H1 (cell line): Measurements from ENCODE around the gene ENTPD2. TPM values are rescaled to one million over a fixed set of nuclear protein-coding genes. Genes with fewer than 3 reads are reported as not detected.

ENCODE experiments used
- CTCF ChIA-PET: fragments of 300-600 bp; sonication (Branson Sonifier 250); formaldehyde crosslinking; loops from one replicate; lab custom pipeline; 2021; ENCODE audit not compliant: partially characterized antibody; lab: Charles Lee
- POLR2A ChIA-PET: fragments of 300-600 bp; sonication (Branson Sonifier 250); formaldehyde crosslinking; loops from one replicate; lab custom pipeline; 2021; ENCODE audit warnings: inconsistent platforms; ENCODE audit not compliant: partially characterized antibody; lab: Charles Lee
- DNase-seq, 2 experiments: peaks; one replicate each; pipeline versions ENCODE4 v3.0.0 to v3.0.0-alpha.2; 2010 to 2022; ENCODE audit warnings: low spot score in 2 of 2, low read depth in 1 of 2, mixed read lengths in 1 of 2
- FAIRE-seq: peaks from 2 replicates; lab custom pipeline; 2011; peaks lifted over from hg19 to GRCh38; lab: Jason Lieb, UNC
- H2AFZ ChIP-seq: 2 replicates; pipeline ENCODE4 v1.8.1; 2012; ENCODE audit warnings: low read length, inconsistent platforms
- H2AK5ac ChIP-seq: 2 replicates; pipeline ENCODE4 v1.6.1; 2013; ENCODE audit warnings: low read depth, low read length
- H2BK120ac ChIP-seq: replicated peaks from 2 replicates; pipeline ENCODE3; 2013; ENCODE audit warnings: low read depth, low read length, inconsistent platforms
- H2BK12ac ChIP-seq: 2 replicates; pipeline ENCODE4 v1.6.1; 2013; ENCODE audit warnings: low read depth, low read length
- H2BK15ac ChIP-seq: 2 replicates; pipeline ENCODE4 v1.6.1; 2013; ENCODE audit warnings: low read length
- H2BK20ac ChIP-seq: 2 replicates; pipeline ENCODE4 v1.6.1; 2013; ENCODE audit warnings: low read length
- H2BK5ac ChIP-seq: 2 replicates; pipeline ENCODE4 v1.6.1; 2013; ENCODE audit warnings: low read depth, low read length
- H3K14ac ChIP-seq: 2 replicates; pipeline ENCODE4 v1.6.1; 2013; ENCODE audit warnings: inconsistent platforms; ENCODE audit not compliant: insufficient read length
- H3K18ac ChIP-seq: 2 replicates; pipeline ENCODE4 v1.6.1; 2013; ENCODE audit warnings: low read length; ENCODE audit errors: extremely low read depth
- H3K23ac ChIP-seq: 2 replicates; pipeline ENCODE4 v1.6.1; 2013; ENCODE audit warnings: inconsistent platforms; ENCODE audit not compliant: insufficient read length
- H3K23me2 ChIP-seq: 2 replicates; pipeline ENCODE4 v1.6.1; 2013; ENCODE audit warnings: low read depth, low read length
- H3K27ac ChIP-seq: 2 replicates; pipeline ENCODE4 v1.6.1; 2011; ENCODE audit warnings: low read depth, low read length, inconsistent platforms
- H3K27me3 ChIP-seq, 4 experiments: replicated peaks in 1 of 4; 1 replicate in 1 of 4; 2 replicates in 3 of 4; pipeline versions ENCODE4 v1.6.1 to v1.8.1; 2011 to 2013; ENCODE audit warnings: low read length in 3 of 4, mild to moderate bottlenecking in 3 of 4, inconsistent platforms in 2 of 4, mixed read lengths in 2 of 4, moderate library complexity in 1 of 4; ENCODE audit not compliant: control insufficient read depth in 3 of 4, insufficient read depth in 3 of 4; ENCODE audit errors: extremely low read depth in 1 of 4
- H3K36me3 ChIP-seq, 4 experiments: 2 replicates each; pipeline versions ENCODE4 v1.6.1 to v1.8.1; 2011 to 2013; ENCODE audit warnings: mild to moderate bottlenecking in 4 of 4, low read length in 3 of 4, moderate library complexity in 2 of 4, control low read depth in 1 of 4, inconsistent platforms in 1 of 4; ENCODE audit not compliant: insufficient read depth in 4 of 4, control insufficient read depth in 2 of 4
- H3K4ac ChIP-seq: replicated peaks from 2 replicates; pipeline ENCODE3; 2013; ENCODE audit warnings: low read length, low read depth, mixed read lengths, inconsistent platforms; ENCODE audit not compliant: insufficient read length
- H3K4me1 ChIP-seq, 4 experiments: replicated peaks in 1 of 4; 1 replicate in 1 of 4; 2 replicates in 3 of 4; pipeline versions ENCODE4 v1.6.1 to v1.8.1; 2011 to 2013; ENCODE audit warnings: low read length in 3 of 4, inconsistent platforms in 2 of 4, mixed read lengths in 1 of 4; ENCODE audit not compliant: insufficient read depth in 4 of 4, control insufficient read depth in 3 of 4
- H3K4me2 ChIP-seq, 2 experiments: 2 replicates each; pipeline versions ENCODE4 v1.6.1 to v1.8.1; 2011 to 2013; ENCODE audit warnings: low read depth in 2 of 2, low read length in 2 of 2, control low read depth in 1 of 2, inconsistent platforms in 1 of 2, mild to moderate bottlenecking in 1 of 2; ENCODE audit not compliant: insufficient read depth in 1 of 2
- H3K4me3 ChIP-seq, 4 experiments: fragments of 200-600, 300-600 bp in 1 of 4; sonication (generic), shearing (Covaris generic), sonication (Bioruptor Twin) in 1 of 4; 2 replicates each; pipeline versions ENCODE4 v1.5.1 to v1.8.1; 2011 to 2016; ENCODE audit warnings: low read length in 4 of 4, low read depth in 3 of 4, control low read depth in 2 of 4, inconsistent platforms in 2 of 4, mild to moderate bottlenecking in 2 of 4, mixed read lengths in 1 of 4, moderate library complexity in 1 of 4; ENCODE audit not compliant: insufficient read depth in 2 of 4; ENCODE audit errors: extremely low read depth in 1 of 4
- H3K56ac ChIP-seq: replicated peaks from 2 replicates; pipeline ENCODE3; 2013; ENCODE audit warnings: low read depth, mild to moderate bottlenecking, mixed read lengths, low read length, inconsistent platforms; ENCODE audit not compliant: insufficient read length
- H3K79me1 ChIP-seq: 2 replicates; pipeline ENCODE4 v1.6.1; 2013; ENCODE audit warnings: low read depth, low read length, control low read depth
- H3K79me2 ChIP-seq, 2 experiments: 2 replicates each; pipeline versions ENCODE4 v1.6.1 to v1.8.1; 2012 to 2013; ENCODE audit warnings: low read length in 2 of 2, mild to moderate bottlenecking in 2 of 2, inconsistent platforms in 1 of 2; ENCODE audit not compliant: insufficient read depth in 2 of 2, control insufficient read depth in 1 of 2
- H3K9ac ChIP-seq, 4 experiments: replicated peaks in 1 of 4; 1 replicate in 1 of 4; 2 replicates in 3 of 4; pipeline versions ENCODE4 v1.6.1 to v1.8.1; 2011 to 2013; ENCODE audit warnings: low read depth in 3 of 4, low read length in 3 of 4, control low read depth in 2 of 4, mild to moderate bottlenecking in 2 of 4, moderate library complexity in 2 of 4, inconsistent platforms in 1 of 4; ENCODE audit errors: extremely low read depth in 1 of 4
- H3K9me3 ChIP-seq, 2 experiments: 2 replicates each; pipeline versions ENCODE4 v1.6.1 to v1.8.1; 2012 to 2013; ENCODE audit warnings: mild to moderate bottlenecking in 2 of 2, moderate library complexity in 2 of 2, control low read depth in 1 of 2, inconsistent platforms in 1 of 2, low read depth in 1 of 2, low read length in 1 of 2, mixed read lengths in 1 of 2; ENCODE audit not compliant: insufficient read depth in 2 of 2
- H4K20me1 ChIP-seq, 2 experiments: replicated peaks in 1 of 2; 2 replicates each; pipeline versions ENCODE3 to v1.8.1; 2011 to 2013; ENCODE audit warnings: inconsistent platforms in 2 of 2, low read length in 2 of 2, mild to moderate bottlenecking in 1 of 2; ENCODE audit not compliant: insufficient read depth in 2 of 2, control insufficient read depth in 1 of 2
- H4K5ac ChIP-seq: 2 replicates; pipeline ENCODE4 v1.6.1; 2013; ENCODE audit warnings: low read length, low read depth, mixed read lengths, inconsistent platforms; ENCODE audit not compliant: insufficient read length
- H4K8ac ChIP-seq: 2 replicates; pipeline ENCODE4 v1.8.0; 2013; ENCODE audit warnings: mild to moderate bottlenecking, moderate library complexity, low read length, inconsistent platforms; ENCODE audit not compliant: insufficient read depth; ENCODE audit errors: extremely low read depth
- H4K91ac ChIP-seq: replicated peaks from 2 replicates; pipeline ENCODE3; 2013; ENCODE audit warnings: low read length, mixed read lengths, inconsistent platforms; ENCODE audit not compliant: insufficient read length
- CEBPB ChIP-seq: IDR thresholded peaks from 2 replicates; pipeline ENCODE4 v1.6.1; 2012; ENCODE audit warnings: low read depth, low read length
- RBBP5 ChIP-seq: IDR thresholded peaks from 2 replicates; pipeline ENCODE4 v1.7.1; 2012; ENCODE audit warnings: low read depth, mild to moderate bottlenecking, inconsistent platforms, low read length, moderate library complexity, borderline replicate concordance
- SP1 ChIP-seq: IDR thresholded peaks from 2 replicates; pipeline ENCODE4 v1.6.1; 2011; ENCODE audit warnings: low read depth, low read length
- SP4 ChIP-seq: IDR thresholded peaks from 2 replicates; pipeline ENCODE4 v1.6.1; 2012; ENCODE audit warnings: low read length, inconsistent platforms
- WGBS, 2 experiments: shearing (Covaris generic) in 1 of 2; methylation state at CpG; one replicate each; pipeline versions ENCODE4 v1.1.6 to v1.1.7; 2013 to 2015; ENCODE audit warnings: low lambda C conversion rate in 2 of 2, mixed read lengths in 2 of 2, inconsistent platforms in 1 of 2, low coverage in 1 of 2, missing lambda C conversion rate in 1 of 2; ENCODE audit not compliant: insufficient replicate concordance in 2 of 2, insufficient coverage in 1 of 2, insufficient read length in 1 of 2; ENCODE audit errors: extremely low coverage in 1 of 2, missing lambda C conversion rate in 1 of 2; 5-methylcytosine and 5-hydroxymethylcytosine counted together
- polyA plus RNA-seq, 7 experiments: library from polyadenylated mRNA; depleted of rRNA in 3 of 7; stranded (reverse) in 5 of 7; unstranded in 2 of 7; fragments of >200 nt in 5 of 7; fragments of 200-250 nt in 2 of 7; gene quantifications; 1 replicate in 5 of 7; 2 replicates in 1 of 7; 4 replicates in 1 of 7; pipeline versions ENCODE4 v1.2.1 to v1.2.3, GENCODE V29; 2011 to 2013; ENCODE audit warnings: missing spikeins in 2 of 7, mixed read lengths in 2 of 7
- total RNA-seq: library from RNA; stranded (reverse); fragmentation: NEBNext Ultra II Directional; extraction: Animal tissue kit (Norgen Biotek cat#: 25700); gene quantifications from 2 replicates; pipeline ENCODE4 v1.2.1, GENCODE V29; 2021
- TF ChIP-seq, protein P1 (sequence below): IDR thresholded peaks from 2 replicates; pipeline ENCODE4 v1.6.1; 2012; ENCODE audit warnings: inconsistent platforms

The ENTPD2 gene
- total and polyA plus RNA-seq, 2 of the 8 experiments (the other 6 are each of a cell fraction or from before 2014, with no cell fraction given), result 0.65 to 3.8 TPM

DNA sequence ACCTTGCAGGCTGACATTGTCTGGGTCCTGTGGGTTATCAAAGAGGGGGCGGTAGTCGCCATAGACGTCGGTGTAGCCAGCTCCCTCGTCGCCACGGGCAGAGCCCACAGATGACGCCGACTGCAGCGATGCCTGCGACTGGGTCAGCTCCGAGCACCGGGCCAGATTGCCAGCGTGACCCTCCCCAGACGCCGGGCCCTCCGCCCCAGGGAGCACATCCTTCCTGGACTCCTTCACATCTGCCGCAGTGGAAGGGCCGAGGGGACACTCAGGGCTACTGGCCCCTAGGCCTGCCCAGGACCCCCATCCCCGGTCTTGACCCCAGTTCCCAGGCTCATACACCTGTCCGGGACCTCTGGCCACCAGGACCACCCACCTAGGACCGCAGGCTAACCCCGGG, 39.7 kb downstream of the ENTPD2 start:
- H3K4me2 ChIP-seq, result no peak overlapping the region
- H2AK5ac ChIP-seq, result no peak overlapping the region
- no peak overlapping the region for H4K5ac ChIP-seq
- H3K56ac ChIP-seq, result no peak overlapping the region
- 85% methylated on average over 19 of the region's 23 CpGs; no CpG with 5 or more reads in 1 of the 2 experiments for WGBS, 2 experiments
- no peaks in the 10 kb centered on the region for H3K79me1 ChIP-seq
- no peak for TF ChIP-seq CEBPB
- TF ChIP-seq, protein P1, sequence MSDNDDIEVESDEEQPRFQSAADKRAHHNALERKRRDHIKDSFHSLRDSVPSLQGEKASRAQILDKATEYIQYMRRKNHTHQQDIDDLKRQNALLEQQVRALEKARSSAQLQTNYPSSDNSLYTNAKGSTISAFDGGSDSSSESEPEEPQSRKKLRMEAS, result no peak
- no peak for TF ChIP-seq SP1
- TF ChIP-seq SP4, result no peak
- no peak for TF ChIP-seq RBBP5
- TF ChIP-seq, all 59 proteins: peak for 0
- Histone ChIP-seq H3K4me1 (peaks cover 0 to 7% (median under 1%) of the 10 kb centered on the region in 4 experiments; a peak in 2 of 7 replicates), H3K79me2 (no peaks in the 10 kb centered on the region), H2BK12ac (no peak overlapping the region), H3K36me3 (peaks cover 0 to 13% (median 0%) of the 10 kb centered on the region in 4 experiments; a peak in 1 of 8 replicates), H3K23me2 (no peaks in the 10 kb centered on the region; the same call in 1 of the 2 replicates), H2AFZ (no peak overlapping the region), H3K27me3 (no peaks in the 10 kb centered on the region; a peak in 1 of 7 replicates), H4K20me1 (no peaks in the 10 kb centered on the region), H2BK5ac (no peak overlapping the region), H2BK20ac (no peak overlapping the region), H3K23ac (no peak overlapping the region), H2BK15ac (no peak overlapping the region), H3K9me3 (peaks cover 0 to 27% of the 10 kb centered on the region in 2 experiments; a peak in 2 of 4 replicates), H3K4ac (no peak overlapping the region), H3K14ac (no peak overlapping the region), H4K91ac (no peak overlapping the region), H2BK120ac (no peak overlapping the region), H3K27ac (no peak overlapping the region), H4K8ac (no peak overlapping the region; the same call in 1 of the 2 replicates), H3K4me3 (no peak overlapping the region), H3K18ac (no peak overlapping the region), H3K9ac (no peak overlapping the region)
- ChIA-PET CTCF (interaction anchor here (1.0 to 2.8 kb wide), 6 partner anchors 15 to 87 kb away, joined by 3 to 11 read pairs (median 4); no protein-coding TSS in a partner anchor), POLR2A (interaction anchor here (0.8 kb wide), 1 partner anchor 12 kb away, joined by 3 read pairs; no protein-coding TSS in a partner anchor)
- FAIRE-seq (no peak), DNase-seq (no peak)
